GM06990 (cell line): ENCODE results near the gene YEATS2.

Experiments
- DNase-seq: peaks from one replicate; pipeline ENCODE4 v3.0.0-alpha.2; 2011; ENCODE audit not compliant: insufficient read length; ENCODE audit errors: extremely low read depth
- H3K27me3 ChIP-seq: replicated peaks from 2 replicates; pipeline ENCODE4 v1.6.0; 2011; ENCODE audit warnings: low read length; ENCODE audit not compliant: control insufficient read depth, insufficient read depth
- H3K36me3 ChIP-seq: 2 replicates; pipeline ENCODE4 v1.5.1; 2011; ENCODE audit warnings: low read length; ENCODE audit not compliant: control insufficient read depth, insufficient read depth
- H3K4me3 ChIP-seq: replicated peaks from 2 replicates; pipeline ENCODE4 v1.5.1; 2011; ENCODE audit warnings: low read depth, mild to moderate bottlenecking, control low read depth, low read length
- CTCF ChIP-seq: IDR thresholded peaks from 2 replicates; pipeline ENCODE4 v1.5.1; 2011; ENCODE audit warnings: low read length, control low read depth, mild to moderate bottlenecking, inconsistent platforms; ENCODE audit not compliant: insufficient read depth, poor library complexity, severe bottlenecking

Gene YEATS2

DNA sequence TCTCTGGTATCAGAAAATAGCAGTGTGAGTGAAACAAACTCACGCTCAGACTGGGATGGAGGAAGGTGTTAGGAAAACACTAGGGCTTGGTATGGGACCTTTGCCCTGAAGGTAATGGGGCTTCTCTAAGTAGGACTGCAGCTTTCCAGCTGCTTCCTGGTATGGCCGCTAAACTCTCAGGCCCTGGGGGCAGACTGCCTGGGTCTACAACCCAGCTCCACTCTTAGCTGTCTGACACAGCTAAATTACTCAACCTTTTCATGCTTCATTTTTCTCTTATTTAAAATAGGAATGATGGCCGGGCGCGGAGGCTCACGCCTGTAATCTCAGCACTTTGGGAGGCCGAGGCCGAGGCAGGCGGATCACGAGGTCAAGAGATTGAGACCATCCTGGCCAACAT, 5.2 kb upstream of the YEATS2 start:
- no peak overlapping the region for H3K4me3 ChIP-seq
- no peaks in the 10 kb centered on the region for H3K27me3 ChIP-seq
- DNase-seq = no peak
- no peaks in the 10 kb centered on the region for H3K36me3 ChIP-seq
- no peak for TF ChIP-seq CTCF

DNA sequence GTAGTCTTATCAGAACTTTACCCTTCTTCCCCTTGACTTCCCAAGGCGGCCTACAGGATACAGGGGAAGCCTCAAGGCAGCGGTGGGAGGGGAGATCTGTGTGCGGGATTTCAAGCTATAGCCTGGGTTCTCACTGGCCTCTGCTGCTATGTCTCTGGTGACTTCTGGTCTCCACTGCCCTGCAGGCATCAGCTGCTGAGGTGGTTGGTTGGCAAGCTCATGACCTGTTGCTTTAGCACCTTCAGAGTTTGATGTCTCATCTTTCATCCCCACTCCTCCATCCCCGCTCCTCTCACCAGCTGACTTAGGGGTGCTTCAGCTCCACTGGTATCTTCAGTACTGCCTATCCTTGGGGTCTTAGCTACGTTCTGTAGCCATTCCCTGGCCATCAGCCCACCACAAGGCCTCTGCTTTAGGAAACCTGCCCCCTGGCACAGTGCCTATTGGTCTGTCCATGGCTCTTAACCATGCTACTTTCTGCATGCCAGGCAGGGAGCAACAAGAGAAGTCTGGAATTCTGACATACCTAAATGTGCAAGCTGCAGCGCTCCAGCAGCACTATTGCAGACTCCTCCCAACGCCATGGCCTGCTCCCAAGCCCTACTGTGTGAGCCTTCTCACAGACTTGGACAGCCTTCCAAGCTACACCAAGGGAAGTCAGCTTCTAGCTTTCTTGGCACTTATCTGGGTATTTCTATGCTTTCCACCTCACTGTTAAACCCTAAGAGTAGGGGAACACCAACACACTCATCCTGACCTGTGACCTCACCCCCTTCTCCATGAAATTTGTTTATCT, 1.8 kb upstream of the YEATS2 start:
- Histone ChIP-seq H3K27me3 (no peaks in the 10 kb centered on the region), H3K4me3 (no peak overlapping the region), H3K36me3 (no peaks in the 10 kb centered on the region)
- no peak for DNase-seq
- TF ChIP-seq CTCF = no peak

GRCh38 chr3:183697123-183697609, 431 bp upstream of the YEATS2 start:
- no peak for DNase-seq
- peak; percentile 2 for TF ChIP-seq CTCF

DNA sequence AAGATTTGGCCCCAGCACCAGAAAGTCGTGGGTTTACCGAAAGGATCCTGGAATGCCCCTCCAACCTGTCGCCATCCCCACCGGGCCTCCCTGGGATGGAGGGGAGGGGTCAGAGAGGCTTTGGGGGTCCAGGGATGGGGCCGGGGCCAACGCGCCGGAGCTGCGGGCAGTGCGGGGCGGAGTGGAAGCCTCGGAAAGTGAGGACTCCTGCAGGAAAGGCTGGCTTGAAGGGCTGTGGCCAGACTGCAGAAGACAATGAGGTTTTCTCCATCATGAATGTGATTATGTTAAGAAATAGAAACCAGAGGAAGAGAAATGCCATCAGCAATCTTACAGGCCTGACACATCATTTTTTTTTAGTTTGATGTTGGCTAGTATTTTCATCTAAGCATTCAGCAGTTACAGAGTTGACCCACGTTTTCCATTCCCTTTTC, 738 bp downstream of the YEATS2 start:
- Histone ChIP-seq H3K36me3 (no peaks in the 10 kb centered on the region), H3K27me3 (no peaks in the 10 kb centered on the region)

More at GRCh38 chr3:183697123-183697609, 431 bp upstream of the YEATS2 start:
- Histone ChIP-seq H3K4me3 (peak overlapping the region; percentile 98), H3K36me3 (no peaks in the 10 kb centered on the region), H3K27me3 (no peaks in the 10 kb centered on the region)

GRCh38 chr3:183698756-183699155, 1.2 kb downstream of the YEATS2 start:
- H3K36me3 ChIP-seq = no peaks in the 10 kb centered on the region
- H3K27me3 ChIP-seq = no peaks in the 10 kb centered on the region
- H3K4me3 ChIP-seq = peak overlapping the region; percentile 98
- no peak for DNase-seq
- no peak for TF ChIP-seq CTCF

More for the DNA sequence above, 738 bp downstream of the YEATS2 start:
- peak overlapping the region; percentile 98 for H3K4me3 ChIP-seq
- no peak for TF ChIP-seq CTCF
- DNase-seq = no peak
